ENCODE measurements around the gene RPS28. TPM values are rescaled to one million over a fixed set of nuclear protein-coding genes. Genes with fewer than 3 reads are reported as not detected.

Gene RPS28
- total RNA-seq (2022; extraction: Qiagen RNA extraction): 445 to 866 TPM (median 752 TPM) in 5 replicates

GRCh38 chr19:8321067-8321985, at the start of gene RPS28, which contains the start of gene NDUFA7:
RPS28 (plus strand) TSS chr19:8321496; CDS start chr19:8321531, 35 bp downstream.
NDUFA7 (minus strand) TSS chr19:8321375; CDS start chr19:8321358, 17 bp downstream.

GRCh38 chr19:8307965-8308866, 13.1 kb upstream of the RPS28 start, which contains the start of gene CD320:
CD320 (minus strand) TSS chr19:8308358; CDS start chr19:8308290, 68 bp downstream.

GRCh38 chr19:8342684-8343482, 21.6 kb downstream of the RPS28 start, which contains the start of gene KANK3:
KANK3 (minus strand) TSS chr19:8343262; CDS start chr19:8337828, 5,434 bp downstream.

GRCh38 chr19:8363803-8364771, 42.8 kb downstream of the RPS28 start, which contains the start of gene ANGPTL4:
ANGPTL4 (plus strand) TSS chr19:8364155; CDS start chr19:8364322, 167 bp downstream.

Other genes with a start within 250 kb of the RPS28 start
- not detected in 5 replicates for gene FBN3, start 171.9 kb upstream of the RPS28 start, total RNA-seq (2022; extraction: Qiagen RNA extraction)
- 2.9 to 3.7 TPM (median 3.1 TPM) in 5 replicates for gene CERS4, start 112.1 kb upstream of the RPS28 start, total RNA-seq (2022; extraction: Qiagen RNA extraction)
- gene CD320, start 13.1 kb upstream of the RPS28 start, total RNA-seq (2022; extraction: Qiagen RNA extraction): 56.8 to 90.1 TPM (median 81.0 TPM) in 5 replicates
- 57.4 to 95.2 TPM (median 87.8 TPM) in 5 replicates for gene NDUFA7, start 121 bp upstream of the RPS28 start, total RNA-seq (2022; extraction: Qiagen RNA extraction)
- gene KANK3, start 21.8 kb downstream of the RPS28 start, total RNA-seq (2022; extraction: Qiagen RNA extraction): 5.9 to 7.3 TPM (median 6.7 TPM) in 5 replicates
- gene ANGPTL4, start 42.7 kb downstream of the RPS28 start, total RNA-seq (2022; extraction: Qiagen RNA extraction): 529 to 725 TPM (median 587 TPM) in 5 replicates
- gene RAB11B, start 68.9 kb downstream of the RPS28 start, total RNA-seq (2022; extraction: Qiagen RNA extraction): 95.9 to 109 TPM (median 100 TPM) in 5 replicates
- gene MARCHF2, start 91.8 kb downstream of the RPS28 start, total RNA-seq (2022; extraction: Qiagen RNA extraction): 14.6 to 20.3 TPM (median 19.3 TPM) in 5 replicates
- gene HNRNPM, start 123.5 kb downstream of the RPS28 start, total RNA-seq (2022; extraction: Qiagen RNA extraction): 225 to 256 TPM (median 253 TPM) in 5 replicates
- gene PRAM1, start 181.1 kb downstream of the RPS28 start, total RNA-seq (2022; extraction: Qiagen RNA extraction): 0.10 to 0.27 TPM (median 0.17 TPM) in 5 replicates
- 13.9 to 19.6 TPM (median 17.6 TPM) in 5 replicates for gene ZNF414, start 192.7 kb downstream of the RPS28 start, total RNA-seq (2022; extraction: Qiagen RNA extraction)

Data from A549 treated with dexamethasone at 1 μM for 4 hours (cell line).